ENCODE data around the gene CLBA1.

GRCh38 chr14:104993306-104993705 is 7.7 kb downstream of the CLBA1 start:
- TF ChIP-seq CTCF (conservative IDR thresholded peaks at IDR 0.05): no peak
- no peak for TF ChIP-seq ZFX (IDR thresholded peaks at IDR 0.05)

Data from C4-2B (cell line).